NCI-H2196 treated with DMSO at 0.1 percent for 48 hours (cell line): Measurements from ENCODE around the gene TCERG1L.

ENCODE experiments used
- DNase-seq: peaks from one replicate; lab custom pipeline; 2025; ENCODE audit not compliant: unreplicated experiment; lab: John Stamatoyannopoulos, UW

TCERG1L gene

GRCh38 chr10:131271966-131272365 is 39.6 kb downstream of the TCERG1L start:
- no peak for DNase-seq

GRCh38 chr10:131271195-131271880 is 40.2 kb downstream of the TCERG1L start:
- DNase-seq, result no peak

- DNase-seq, result no peak
These were observed 40.9 kb downstream of the TCERG1L start for GRCh38 chr10:131270461-131271190.

GRCh38 chr10:131269776-131270460 is 41.6 kb downstream of the TCERG1L start:
- no peak for DNase-seq

GRCh38 chr10:131267814-131268095 is 43.8 kb downstream of the TCERG1L start:
- DNase-seq, result no peak

- DNase-seq, result no peak
These were observed 44.3 kb downstream of the TCERG1L start for GRCh38 chr10:131266936-131267813.

GRCh38 chr10:131264110-131264788 is 47.3 kb downstream of the TCERG1L start:
- DNase-seq, result no peak

GRCh38 chr10:131261890-131262475 is 49.5 kb downstream of the TCERG1L start:
- DNase-seq, result no peak

GRCh38 chr10:131260452-131261211 is 50.9 kb downstream of the TCERG1L start:
- DNase-seq, result no peak

- no peak for DNase-seq
These were observed 51.5 kb downstream of the TCERG1L start for GRCh38 chr10:131260031-131260430.

- no peak for DNase-seq
These were observed 52.0 kb downstream of the TCERG1L start for GRCh38 chr10:131259535-131259934.

GRCh38 chr10:131258256-131258655 is 53.3 kb downstream of the TCERG1L start:
- no peak for DNase-seq

- no peak for DNase-seq
These were observed 54.5 kb downstream of the TCERG1L start for GRCh38 chr10:131257027-131257426.

GRCh38 chr10:131254859-131255252 is 56.7 kb downstream of the TCERG1L start:
- DNase-seq, result no peak

- DNase-seq, result no peak
These were observed 57.3 kb downstream of the TCERG1L start for GRCh38 chr10:131253931-131254858.

GRCh38 chr10:131252567-131253276 is 58.8 kb downstream of the TCERG1L start:
- no peak for DNase-seq

- no peak for DNase-seq
These were observed 60.4 kb downstream of the TCERG1L start for GRCh38 chr10:131251146-131251541.
